ENCODE data around the gene THAP10.

DNA sequence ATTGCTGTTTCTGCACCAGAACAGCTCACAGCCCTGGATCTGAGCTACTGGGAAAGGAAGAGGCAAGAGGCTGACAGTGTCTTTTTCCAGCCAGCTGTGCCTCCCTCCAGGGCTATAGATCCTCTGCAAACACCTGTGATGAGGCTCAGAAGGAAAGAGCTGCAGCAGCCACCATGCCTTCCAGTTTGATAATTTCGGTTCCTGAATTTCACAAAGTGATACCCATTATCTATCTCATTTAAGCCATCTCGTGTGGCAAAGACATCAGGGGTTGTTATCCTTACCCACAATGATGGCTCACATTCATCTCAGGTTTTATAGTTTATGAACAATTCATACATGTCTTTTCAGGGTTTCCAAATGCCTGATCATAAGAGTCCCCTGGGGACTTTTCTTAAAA, 36.5 kb downstream of the THAP10 start:
- TF ChIP-seq, protein P1, sequence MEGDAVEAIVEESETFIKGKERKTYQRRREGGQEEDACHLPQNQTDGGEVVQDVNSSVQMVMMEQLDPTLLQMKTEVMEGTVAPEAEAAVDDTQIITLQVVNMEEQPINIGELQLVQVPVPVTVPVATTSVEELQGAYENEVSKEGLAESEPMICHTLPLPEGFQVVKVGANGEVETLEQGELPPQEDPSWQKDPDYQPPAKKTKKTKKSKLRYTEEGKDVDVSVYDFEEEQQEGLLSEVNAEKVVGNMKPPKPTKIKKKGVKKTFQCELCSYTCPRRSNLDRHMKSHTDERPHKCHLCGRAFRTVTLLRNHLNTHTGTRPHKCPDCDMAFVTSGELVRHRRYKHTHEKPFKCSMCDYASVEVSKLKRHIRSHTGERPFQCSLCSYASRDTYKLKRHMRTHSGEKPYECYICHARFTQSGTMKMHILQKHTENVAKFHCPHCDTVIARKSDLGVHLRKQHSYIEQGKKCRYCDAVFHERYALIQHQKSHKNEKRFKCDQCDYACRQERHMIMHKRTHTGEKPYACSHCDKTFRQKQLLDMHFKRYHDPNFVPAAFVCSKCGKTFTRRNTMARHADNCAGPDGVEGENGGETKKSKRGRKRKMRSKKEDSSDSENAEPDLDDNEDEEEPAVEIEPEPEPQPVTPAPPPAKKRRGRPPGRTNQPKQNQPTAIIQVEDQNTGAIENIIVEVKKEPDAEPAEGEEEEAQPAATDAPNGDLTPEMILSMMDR (conservative IDR thresholded peaks at IDR 0.05): no peak
- no peak for TF ChIP-seq ZFX (IDR thresholded peaks at IDR 0.05)
